Neural cell (in vitro differentiated cells): ENCODE data around the gene PCDHB14.
"Not testable (repeated sequence)": the region's sequence is repeated elsewhere in the genome, so short reads cannot be mapped to it uniquely, and the experiment has no call there.

Source experiments
- EZH2 ChIP-seq: fragments of 200-600, 300-800 bp; shearing (Covaris generic), sonication (generic); IDR thresholded peaks from 2 replicates; pipeline ENCODE4 v1.6.1; 2014; ENCODE audit warnings: antibody characterized with exemption, low read length, borderline replicate concordance, mild to moderate bottlenecking; ENCODE audit not compliant: insufficient read depth, poor library complexity, severe bottlenecking
- POLR2AphosphoS5 ChIP-seq: IDR thresholded peaks from 2 replicates; pipeline ENCODE4 v1.6.1; 2012
- TAF1 ChIP-seq: IDR thresholded peaks from 2 replicates; pipeline ENCODE4 v1.6.1; 2012; ENCODE audit warnings: low read depth

- TF ChIP-seq POLR2AphosphoS5, EZH2, TAF1: not testable (repeated sequence)
Observed at GRCh38 chr5:141179371-141179770, 43.8 kb upstream of the PCDHB14 start.
